ENCODE data around the gene PGLYRP2.
"Not testable (repeated sequence)": the region's sequence is repeated elsewhere in the genome, so short reads cannot be mapped to it uniquely, and the experiment has no call there.

PGLYRP2 gene

DNA sequence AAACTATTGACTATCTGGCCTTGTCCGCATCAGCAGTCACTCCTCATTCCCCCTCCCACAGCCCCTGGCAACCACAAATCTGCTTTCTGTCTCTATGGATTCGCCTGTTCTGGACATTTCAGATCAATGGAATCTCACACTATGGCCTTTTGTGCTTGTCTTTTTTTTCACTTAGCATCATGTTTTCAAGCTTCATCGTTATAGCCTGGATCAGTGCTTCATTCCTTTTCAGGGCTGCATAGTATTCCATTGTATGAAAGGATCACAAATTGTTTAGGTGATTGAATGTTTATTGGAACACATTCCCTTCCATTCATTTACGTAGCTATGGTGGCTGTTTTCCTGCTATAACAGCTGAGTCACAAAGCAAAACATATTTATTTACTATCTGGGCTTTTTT, 7.7 kb upstream of the PGLYRP2 start:
- no peak for DNase-seq (ENCODE audit: low read depth in 2 of 2)

DNA sequence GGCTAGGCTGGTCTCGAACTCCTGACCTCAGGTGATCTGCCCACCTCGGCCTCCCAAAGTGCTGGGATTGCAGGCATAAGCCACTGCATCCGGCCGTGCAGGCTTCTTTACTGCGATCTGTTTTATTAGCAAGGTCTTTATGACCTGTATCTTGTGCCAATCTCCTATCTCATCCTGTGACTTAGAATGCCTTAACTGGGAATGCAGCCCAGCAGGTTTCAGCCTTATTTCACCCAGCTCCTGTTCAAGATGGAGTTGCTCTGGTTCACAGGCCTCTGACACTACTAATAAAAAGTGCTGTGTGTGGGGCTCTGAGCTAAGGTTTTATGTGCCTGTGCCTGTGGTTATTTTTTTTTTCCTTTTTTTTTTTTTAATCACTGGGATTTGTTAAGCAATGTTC, 6.5 kb upstream of the PGLYRP2 start:
- not testable (repeated sequence) for DNase-seq (ENCODE audit: low read depth in 2 of 2)

DNA sequence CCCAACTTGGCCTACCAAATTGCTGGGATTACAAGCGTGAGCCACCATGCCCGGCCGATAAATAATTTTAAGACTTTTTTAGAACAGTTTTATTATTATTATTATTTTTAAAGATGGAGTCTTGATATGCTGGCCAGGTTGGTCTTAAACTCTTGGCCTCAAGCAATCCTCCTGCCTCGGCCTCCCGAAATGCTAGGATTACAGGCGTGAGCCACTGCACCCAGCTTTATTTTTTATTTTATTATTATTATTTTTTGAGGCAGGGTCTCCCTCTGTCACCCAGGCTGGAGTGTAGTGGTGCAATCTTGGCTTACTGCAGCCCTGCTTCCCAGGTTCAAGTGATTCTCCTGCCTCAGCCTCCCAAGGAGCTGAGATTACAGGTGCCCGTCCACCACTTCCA, 1.7 kb upstream of the PGLYRP2 start:
- not testable (repeated sequence) for DNase-seq (ENCODE audit: low read depth in 2 of 2)

DNA sequence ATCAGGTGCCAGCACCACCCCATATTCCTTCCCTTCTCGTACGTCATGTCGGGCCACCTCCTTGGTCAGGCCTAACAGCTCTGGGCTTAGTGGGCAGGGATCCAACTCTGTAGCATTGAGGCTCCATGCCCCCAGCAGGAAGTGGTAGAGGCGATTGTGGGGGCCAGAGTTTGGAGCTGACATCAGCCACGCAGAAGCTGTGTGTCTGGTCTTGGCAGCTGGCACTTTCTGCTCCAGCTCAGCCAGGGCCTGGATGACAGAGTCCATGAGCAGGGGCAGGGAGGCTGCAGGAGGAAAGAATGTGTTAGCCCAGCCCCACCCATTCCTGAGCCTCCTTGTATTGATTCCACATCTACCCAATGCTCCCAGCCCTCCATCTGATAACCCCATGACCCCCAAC, 3.0 kb downstream of the PGLYRP2 start:
- DNase-seq (ENCODE audit: low read depth in 2 of 2) = no peak

DNA sequence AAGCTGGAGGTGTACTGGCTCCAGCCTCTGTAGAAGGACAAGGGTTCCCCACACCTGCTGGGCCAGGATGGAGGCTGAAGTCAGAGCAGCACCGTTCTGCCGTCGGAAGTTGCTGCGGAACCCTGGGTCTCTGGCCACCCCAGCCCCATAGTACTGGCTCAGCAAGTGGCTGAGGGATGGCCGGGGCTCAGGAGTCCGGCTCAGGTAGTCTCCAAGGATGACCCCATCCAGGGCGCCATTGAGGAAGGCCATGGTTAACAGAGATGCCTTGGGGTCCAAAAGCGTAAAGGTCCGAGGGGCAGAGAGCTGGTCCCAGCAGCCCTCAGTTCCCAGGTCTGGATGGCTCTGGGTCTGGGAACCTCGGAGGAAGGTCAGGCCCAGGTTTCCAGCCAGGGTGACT, 3.7 kb downstream of the PGLYRP2 start:
- DNase-seq (ENCODE audit: low read depth in 2 of 2) = no peak

DNA sequence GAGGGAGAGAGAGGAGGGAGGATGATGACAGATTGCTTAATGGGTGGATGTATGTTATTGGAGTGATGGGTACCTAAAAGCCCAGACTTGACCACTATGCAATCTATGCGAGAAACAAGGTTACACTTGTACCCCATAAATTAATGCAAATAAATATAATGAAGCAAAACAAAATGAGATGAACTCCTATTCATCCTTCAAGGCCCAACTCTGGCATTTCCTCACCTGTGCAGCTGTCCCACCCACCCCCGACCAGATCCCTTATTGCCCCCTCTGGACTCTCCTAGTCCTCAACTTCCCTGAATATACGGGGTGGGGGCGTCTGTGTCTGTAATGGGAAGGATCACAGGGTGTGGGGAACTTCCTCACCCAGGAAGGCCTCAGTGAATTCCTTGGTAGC, 4.1 kb downstream of the PGLYRP2 start:
- no peak for DNase-seq (ENCODE audit: low read depth in 2 of 2)

DNA sequence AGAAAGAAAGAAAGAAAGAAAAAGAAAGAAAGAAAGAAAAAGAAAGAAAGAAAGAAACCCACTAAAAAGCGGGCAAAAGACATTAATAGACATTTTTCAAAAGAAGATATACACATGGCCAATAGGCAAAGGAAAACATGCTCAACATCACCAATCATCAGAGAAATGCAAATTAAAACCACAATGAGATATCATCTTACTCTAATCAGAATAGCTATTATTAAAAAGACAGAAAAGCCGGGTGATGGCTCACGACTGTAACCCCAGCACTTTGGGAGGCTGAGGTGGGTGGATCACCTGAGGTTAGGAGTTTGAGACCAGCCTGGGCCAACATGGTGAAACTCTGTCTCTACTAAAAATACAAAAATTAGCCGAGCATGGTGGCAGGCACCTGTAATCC, 5.5 kb downstream of the PGLYRP2 start:
- DNase-seq (ENCODE audit: low read depth in 2 of 2) = not testable (repeated sequence)

DNA sequence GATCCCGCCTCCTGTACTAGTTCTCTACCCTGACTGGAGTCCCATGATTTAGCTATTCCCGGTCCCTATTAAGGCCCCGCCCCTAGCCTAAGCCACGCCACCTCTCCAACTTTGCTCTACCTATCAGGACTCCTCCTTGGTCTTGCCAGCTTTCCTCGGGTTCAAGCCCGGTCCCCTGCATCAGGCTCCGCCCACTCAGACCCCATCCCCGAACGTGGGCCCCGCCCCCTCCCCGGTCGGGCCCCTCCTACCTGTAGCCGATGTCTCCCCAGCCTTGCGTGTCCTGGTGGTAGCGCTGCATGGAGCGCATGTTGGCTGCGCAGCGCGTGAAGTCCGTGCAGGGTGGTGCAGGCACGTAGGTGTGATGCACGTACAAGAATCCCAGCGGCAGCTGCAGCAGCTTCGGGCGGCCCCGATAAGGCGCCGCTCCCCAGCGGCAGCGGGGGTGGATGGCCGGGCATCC, 7.6 kb downstream of the PGLYRP2 start:
- DNase-seq (ENCODE audit: low read depth in 2 of 2) = no peak

DNA sequence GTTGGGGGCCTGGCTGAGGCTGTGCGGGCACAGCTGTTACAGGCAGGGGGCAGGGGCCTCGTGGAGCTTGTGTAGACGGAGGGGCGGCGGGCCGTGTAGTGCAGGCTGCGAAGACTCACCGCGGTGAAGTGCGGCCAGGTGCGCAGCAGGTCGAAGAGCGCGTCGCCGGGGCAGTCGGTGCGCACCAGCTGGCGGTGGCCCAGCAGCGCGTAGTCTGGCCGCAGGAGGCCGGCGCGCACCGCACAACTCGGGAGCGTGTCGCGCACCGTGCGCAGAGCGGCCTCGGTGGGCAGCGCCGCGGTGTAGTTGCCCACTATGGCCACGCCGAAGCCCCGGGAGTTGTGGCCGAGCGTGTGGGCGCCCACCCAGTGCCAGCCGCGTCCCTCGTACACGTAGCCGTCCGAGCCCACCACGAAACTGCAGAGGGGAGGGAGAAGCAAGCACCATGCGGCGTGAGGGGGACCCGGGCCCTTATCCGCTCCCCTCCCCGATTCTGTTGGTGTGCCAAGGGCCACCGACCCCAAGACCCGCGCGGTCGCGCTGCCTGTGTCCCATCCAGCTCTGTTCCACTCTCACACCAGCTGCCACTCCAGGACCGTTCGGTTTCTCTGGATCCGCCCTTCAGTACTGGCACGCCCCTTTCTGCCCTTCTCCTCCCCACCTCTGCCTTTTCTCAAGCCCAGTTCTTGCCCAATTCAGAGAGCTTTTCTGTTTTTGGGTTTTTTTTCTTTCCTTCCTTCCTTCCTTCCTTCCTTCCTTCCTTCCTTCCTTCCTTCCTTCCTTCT, 9.6 kb downstream of the PGLYRP2 start:
- no peak for DNase-seq (ENCODE audit: low read depth in 2 of 2)

DNA sequence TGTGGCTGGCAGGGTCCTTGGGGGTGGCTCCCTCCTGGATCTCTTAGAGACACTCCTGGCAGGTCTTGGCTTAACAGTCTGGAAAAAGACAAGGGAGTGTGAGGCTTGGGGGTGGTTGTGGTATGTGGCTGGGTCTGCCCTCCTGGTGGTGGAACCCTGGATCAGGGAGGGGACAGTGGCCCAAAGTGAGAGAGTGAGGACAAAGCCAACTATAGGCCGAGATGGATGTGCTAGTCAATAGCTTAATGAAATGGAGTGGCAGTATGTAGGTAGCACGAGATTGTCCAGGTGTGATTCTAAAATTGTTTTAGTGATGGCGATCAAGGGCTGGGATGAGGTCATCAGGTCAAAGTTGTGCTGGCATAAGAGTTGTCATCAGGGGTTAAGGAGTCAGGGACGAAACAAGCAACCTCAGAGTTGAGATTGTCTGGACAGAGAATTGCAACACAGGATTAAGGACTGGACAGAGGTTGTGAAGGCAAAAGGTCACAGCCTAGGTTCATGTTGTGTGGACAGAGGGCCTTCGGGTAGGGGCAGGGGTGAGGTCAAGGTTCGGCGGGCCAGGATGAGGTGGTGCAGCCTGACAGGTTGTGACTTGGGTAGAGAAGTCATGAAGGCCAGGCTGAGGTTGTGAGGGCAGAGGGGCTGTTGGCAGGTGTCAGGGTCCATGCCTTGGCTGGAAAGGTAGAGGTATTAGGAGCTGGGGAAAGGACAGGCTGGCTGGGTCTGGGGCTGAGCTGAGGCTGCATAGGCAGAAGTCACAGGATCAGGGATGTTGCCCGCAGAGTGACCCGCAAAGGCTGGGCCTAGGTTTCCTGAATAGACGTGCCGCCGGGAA, 10.4 kb downstream of the PGLYRP2 start:
- no peak for DNase-seq (ENCODE audit: low read depth in 2 of 2)

DNA sequence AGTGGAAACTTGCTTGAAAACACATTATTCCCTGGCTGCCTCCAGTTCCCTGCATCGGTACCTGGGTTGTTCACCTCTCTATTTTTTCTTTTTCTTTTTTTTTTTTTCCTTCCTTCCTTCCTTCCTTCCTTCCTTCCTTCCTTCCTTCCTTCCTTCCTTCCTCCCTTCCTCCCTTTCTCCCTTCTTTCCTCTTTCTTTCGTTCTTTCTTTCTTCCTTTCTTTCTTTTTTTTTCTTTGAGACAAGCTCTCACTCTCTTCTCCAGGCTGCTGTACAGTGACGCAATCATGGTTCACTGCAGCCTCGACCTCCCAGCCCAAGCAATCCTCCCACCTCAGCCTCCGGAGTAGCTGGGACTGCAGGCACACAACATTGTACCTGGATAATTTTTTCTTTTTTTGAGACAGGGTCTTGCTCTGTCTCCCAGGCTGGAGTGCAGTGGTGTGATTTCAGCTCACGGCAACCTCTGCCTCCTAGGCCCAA, 11.5 kb downstream of the PGLYRP2 start:
- no peak for DNase-seq (ENCODE audit: low read depth in 2 of 2)

DNA sequence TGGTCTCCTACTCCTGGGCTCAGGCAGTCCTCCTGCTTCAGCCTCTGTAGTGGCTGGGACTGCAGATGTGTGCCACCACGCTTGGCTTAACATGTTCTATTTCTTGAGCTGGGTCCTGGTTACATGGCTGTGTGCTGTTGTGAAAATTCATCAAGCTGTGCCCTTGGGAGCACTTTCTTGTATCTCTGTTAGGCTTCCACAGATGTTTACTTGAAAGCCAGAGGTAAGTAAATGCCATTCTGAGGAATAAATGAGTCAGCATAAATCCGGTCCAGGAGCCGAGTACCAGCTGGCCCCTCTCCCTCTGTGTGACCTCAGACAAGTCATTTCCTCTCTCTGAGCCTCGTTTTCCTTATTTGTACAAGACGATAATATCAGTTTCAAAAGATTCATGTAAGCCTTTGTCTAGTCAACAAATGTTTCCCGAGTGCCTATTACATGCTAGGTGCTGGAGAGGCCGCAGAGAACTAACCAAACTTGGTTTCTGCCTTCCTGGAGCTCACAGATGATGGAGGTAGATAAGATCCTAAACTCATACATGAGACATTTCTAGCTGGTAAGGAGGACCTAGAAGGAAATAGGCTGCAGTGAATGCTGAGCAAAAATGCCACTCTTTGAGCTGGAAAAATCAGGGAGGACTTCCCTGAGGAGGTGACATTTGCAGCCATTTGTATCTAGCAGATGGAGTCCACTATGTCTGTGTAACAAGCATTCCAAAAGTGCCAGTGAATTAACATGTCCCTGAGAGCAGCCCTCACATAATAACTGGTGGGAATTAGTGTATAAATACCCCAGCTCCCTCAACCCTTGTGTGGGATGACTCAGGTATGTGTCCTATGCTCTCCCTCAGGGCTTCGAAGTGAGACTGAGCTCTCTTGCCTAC, 12.2 kb downstream of the PGLYRP2 start:
- peak in 1 of 2 donors; percentile 47 for DNase-seq (ENCODE audit: low read depth in 2 of 2)

DNA sequence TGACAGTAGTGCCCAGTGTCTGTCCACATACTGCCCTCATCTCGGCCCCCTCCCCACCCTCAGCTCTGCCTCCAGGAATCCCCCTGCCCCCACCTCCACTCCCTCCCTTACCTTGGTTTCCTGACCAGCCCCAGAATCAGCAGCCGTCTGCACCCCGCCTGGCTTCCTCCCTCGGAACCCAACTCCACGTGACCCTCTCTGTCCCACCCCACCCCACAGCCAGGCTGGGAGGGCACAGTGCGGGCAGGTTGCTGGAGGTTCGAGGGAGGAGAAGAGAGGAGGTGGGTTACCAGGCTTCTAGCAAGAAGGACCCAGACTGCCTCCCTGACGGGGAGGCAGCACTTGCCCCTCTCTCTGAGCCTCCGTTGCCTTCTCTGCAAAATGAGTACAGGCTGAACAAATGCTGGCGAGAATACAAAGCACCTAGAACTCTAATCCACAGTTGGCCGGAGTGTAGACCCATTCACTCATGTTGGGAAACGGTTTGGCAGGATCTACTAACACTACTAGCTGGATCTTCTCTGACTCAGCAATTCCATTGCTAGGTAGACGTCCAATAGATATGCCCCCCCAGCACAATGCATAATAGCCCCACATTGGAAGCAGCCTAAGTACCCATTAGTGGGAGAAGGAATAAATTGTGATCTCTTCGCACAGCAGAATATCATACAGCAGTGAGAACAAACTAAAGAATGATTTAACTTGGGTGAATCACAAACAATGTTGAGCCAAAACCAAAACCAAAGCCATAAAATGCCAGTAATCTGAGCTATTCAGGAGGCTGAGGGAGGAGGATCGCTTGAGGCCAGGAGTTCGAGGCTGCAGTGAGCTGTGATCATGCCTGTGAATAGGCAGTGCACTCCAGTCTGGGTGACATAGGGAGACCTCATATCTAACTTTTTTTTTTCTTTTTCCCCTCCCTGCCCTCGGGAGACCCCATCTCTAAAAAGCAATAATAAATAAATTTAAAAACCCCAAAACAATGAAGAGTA, 14.6 kb downstream of the PGLYRP2 start, which contains the start of gene RASAL3:
RASAL3 (minus strand) TSS at position 151 of the 992 bp plus-strand sequence. CDS start 186 bp downstream, outside the sequence.
- peak; percentile 33 to 60 for DNase-seq (ENCODE audit: low read depth in 2 of 2)

DNA sequence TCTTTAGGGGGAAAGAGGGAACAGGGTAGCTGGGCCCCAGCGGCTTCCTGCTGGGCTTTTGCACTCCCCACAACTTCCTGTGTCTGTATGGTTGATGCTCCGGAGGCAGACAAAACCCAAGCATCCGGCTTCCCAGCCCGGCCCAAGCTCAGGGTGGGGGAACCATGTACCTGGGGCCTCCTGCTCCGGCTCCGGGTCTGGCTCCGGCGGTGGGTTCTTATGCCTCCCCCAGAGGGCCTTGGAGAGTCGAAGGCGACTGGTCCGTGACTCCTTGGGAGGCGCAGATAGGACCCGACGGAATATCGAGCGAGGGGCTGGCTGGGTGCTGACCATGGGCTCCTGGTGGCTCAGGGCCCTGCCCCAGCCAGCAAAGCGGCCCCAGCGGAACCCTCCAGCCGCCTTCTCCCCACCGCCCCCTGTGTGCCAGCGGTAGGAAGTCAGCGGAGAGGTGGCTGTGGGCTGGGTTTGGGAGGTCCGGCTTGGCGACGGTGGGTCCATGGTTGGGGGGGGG, 15.4 kb downstream of the PGLYRP2 start:
- peak; percentile 45 to 60 for DNase-seq (ENCODE audit: low read depth in 2 of 2)

DNA sequence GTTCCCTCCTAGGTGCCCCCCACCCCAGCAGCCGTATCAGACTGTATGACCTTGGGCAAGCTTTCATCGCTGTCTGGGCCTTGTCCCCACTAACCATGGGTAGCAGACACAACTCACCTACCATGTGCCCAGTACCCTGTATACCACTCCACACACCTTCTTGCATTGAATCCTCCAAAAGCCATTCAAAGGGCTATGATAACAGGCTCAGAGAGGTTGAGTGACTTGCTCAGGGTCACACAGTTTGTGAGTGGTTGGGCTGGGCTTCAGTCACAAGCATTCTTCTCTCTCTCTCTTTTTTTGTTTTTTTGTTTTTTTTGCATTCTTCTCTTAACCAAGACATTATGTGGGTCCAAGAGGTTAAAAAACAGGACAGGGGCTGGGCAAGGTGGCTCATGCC, 17.6 kb downstream of the PGLYRP2 start:
- no peak for DNase-seq (ENCODE audit: low read depth in 2 of 2)

DNA sequence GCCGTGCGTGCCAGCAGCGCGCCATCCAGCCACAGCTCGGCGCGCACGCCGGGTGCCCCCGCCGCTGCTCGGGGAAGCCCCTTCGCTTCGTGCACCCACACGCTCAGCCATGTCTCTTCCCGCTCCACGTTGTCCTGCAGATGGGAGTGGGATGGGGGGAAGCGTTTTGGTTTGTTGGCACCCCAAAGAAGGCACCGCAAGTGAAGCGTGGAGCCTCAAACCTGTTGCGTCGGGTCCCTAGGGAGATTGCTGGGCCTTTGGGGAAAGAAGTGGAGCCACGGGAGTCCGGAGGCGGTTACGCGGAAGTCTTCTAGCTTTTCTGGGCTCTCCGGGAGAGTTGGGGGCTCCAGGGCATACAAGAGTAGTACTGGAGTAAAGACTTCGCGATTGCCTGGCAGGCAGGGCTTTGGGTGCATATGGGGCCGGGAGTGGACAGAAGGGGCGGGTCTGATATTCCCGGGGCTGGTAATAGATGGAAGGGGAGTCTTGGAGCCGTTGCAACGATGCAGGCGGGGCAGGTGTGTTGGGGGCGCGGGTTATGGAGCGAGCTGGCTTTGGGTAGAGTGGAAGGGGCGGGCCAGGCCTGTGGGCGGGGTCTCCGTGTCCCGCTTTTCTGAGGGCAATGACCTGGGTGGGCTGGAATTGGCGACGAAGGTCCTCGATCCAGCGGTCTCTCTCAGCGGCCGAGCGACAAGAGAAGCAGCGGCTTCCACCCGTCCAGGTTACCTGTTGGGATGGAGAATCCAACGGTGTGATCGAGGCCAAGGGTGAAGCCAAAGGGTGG, 21.4 kb downstream of the PGLYRP2 start:
- DNase-seq (ENCODE audit: low read depth in 2 of 2) = no peak

DNA sequence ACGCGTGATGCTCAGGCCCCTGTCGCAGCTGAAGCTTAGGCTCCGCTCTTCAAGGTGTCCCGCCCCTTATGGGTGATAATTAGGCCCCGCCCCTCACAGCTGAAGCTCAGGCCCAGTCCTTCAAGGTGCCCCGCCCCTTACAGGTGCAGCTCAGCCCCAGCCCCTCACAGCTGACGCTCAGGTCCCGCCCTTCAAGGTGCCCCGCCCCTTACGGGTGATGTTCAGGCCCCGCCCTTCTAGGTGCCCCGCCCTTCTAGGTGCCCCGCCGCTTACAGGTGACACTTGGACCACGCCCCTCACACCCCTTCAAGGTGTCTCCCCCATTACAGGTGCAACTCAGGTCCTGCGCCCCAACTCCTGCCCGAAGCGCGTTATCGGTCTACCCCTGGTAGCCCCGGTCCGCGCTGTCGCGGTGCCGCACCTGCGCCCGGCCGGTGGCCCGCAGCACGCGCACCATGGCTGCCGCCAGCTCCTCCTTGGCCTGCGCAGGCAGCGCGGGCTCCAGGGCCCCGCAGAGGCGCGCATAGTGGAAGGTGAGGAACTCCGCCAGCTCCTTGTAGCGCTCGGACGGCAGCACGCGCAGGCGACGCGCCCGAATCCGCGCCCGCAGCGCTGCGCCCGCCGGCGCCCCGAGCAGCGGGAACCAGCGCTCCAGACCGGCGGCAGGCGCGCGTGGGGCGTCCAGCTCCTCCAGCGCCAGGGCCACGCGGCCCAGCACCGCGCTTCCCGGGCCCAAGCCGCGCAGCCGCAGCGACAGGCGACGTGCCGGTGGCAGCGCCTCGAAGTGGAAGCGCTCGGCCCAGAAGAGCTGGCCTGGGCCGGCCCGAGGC, 22.2 kb downstream of the PGLYRP2 start:
- no peak for DNase-seq (ENCODE audit: low read depth in 2 of 2)

DNA sequence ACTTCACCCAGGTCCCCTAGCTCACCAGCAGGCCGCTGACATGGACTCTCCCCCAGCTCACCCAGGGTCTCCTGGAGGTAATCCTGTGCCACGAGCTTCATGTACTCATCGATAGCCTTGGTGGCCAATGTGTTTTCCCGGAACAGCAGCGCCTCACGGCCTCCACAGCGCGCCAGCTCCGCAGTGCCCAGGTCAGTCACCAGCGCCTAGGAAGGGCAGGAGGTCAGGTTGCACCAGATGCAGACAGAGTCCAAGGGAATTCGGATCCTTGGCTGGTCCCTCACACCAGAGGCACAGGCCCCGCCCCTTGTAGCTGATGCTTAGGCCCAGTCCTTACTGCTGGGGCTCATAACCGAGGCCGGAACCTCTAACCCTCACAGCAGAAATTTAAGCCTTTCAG, 22.9 kb downstream of the PGLYRP2 start:
- DNase-seq (ENCODE audit: low read depth in 2 of 2) = no peak
